Type B pancreatic cell (in vitro differentiated cells): ENCODE measurements around the gene HESX1. TPM values are rescaled to one million over a fixed set of nuclear protein-coding genes. Genes with fewer than 3 reads are reported as not detected.

Source experiments
- DNase-seq: peaks from one replicate; pipeline ENCODE4 v3.0.0; 2021; ENCODE audit warnings: mixed read lengths; ENCODE audit not compliant: unreplicated experiment; ENCODE audit errors: extremely low spot score
- H3K27ac Mint-ChIP-seq: 2 replicates; pipeline ENCODE4 v1.8.0; 2021; ENCODE audit warnings: mild to moderate bottlenecking, mixed read lengths
- H3K27me3 Mint-ChIP-seq: 2 replicates; pipeline ENCODE4 v1.8.0; 2021; ENCODE audit warnings: mixed read lengths
- H3K36me3 Mint-ChIP-seq: 2 replicates; pipeline ENCODE4 v1.8.0; 2021; ENCODE audit warnings: mixed read lengths
- H3K4me1 Mint-ChIP-seq: one replicate; pipeline ENCODE4 v1.8.0; 2021; ENCODE audit warnings: mixed read lengths; ENCODE audit not compliant: unreplicated experiment
- H3K4me3 Mint-ChIP-seq: 2 replicates; pipeline ENCODE4 v1.8.0; 2021; ENCODE audit warnings: mild to moderate bottlenecking, mixed read lengths
- H3K9me3 Mint-ChIP-seq: 2 replicates; pipeline ENCODE4 v1.8.0; 2021; ENCODE audit warnings: mixed read lengths
- CTCF ChIP-seq: fragments of 200-600 bp; sonication (generic); conservative IDR thresholded peaks from 2 replicates; pipeline ENCODE4 v1.5.0; 2021; ENCODE audit warnings: antibody characterized with exemption, mild to moderate bottlenecking
- total RNA-seq: library from RNA; stranded (reverse); gene quantifications from 2 replicates; pipeline ENCODE4 v1.2.1, GENCODE V29; 2021; ENCODE audit warnings: low replicate concordance

The HESX1 gene
- total RNA-seq, 1 donor from 2014 or later: 1.7 TPM

- Mint-ChIP-seq H3K36me3 (no peaks in the 10 kb centered on the region), H3K27ac (no peak overlapping the region), H3K9me3 (no peaks in the 10 kb centered on the region), H3K27me3 (peaks cover 28% of the 10 kb centered on the region), H3K4me1 (peaks cover 56% of the 10 kb centered on the region), H3K4me3 (peak overlapping the region; percentile 98)
- DNase-seq: no peak
- no peak for TF ChIP-seq CTCF
These were observed 36.0 kb downstream of the HESX1 start for GRCh38 chr3:57163751-57164150.

GRCh38 chr3:57161915-57162314 is 37.9 kb downstream of the HESX1 start:
- Mint-ChIP-seq H3K27ac (no peak overlapping the region), H3K4me3 (peak overlapping the region; percentile 98), H3K9me3 (no peaks in the 10 kb centered on the region), H3K4me1 (peaks cover 72% of the 10 kb centered on the region), H3K27me3 (peaks cover 16% of the 10 kb centered on the region), H3K36me3 (no peaks in the 10 kb centered on the region)
- TF ChIP-seq CTCF: no peak
- DNase-seq: no peak

- no peaks in the 10 kb centered on the region for H3K9me3 Mint-ChIP-seq
- no peak for DNase-seq
- H3K27me3 Mint-ChIP-seq: peaks cover 10% of the 10 kb centered on the region
- no peak for TF ChIP-seq CTCF
- peaks cover 71% of the 10 kb centered on the region for H3K4me1 Mint-ChIP-seq
- H3K36me3 Mint-ChIP-seq: no peaks in the 10 kb centered on the region
- H3K4me3 Mint-ChIP-seq: peak overlapping the region; percentile 78
- H3K27ac Mint-ChIP-seq: peak overlapping the region; percentile 83
These were observed 38.8 kb downstream of the HESX1 start for GRCh38 chr3:57160765-57161538.

GRCh38 chr3:57160076-57160764 is 39.6 kb downstream of the HESX1 start:
- Mint-ChIP-seq H3K9me3 (no peaks in the 10 kb centered on the region), H3K4me1 (peaks cover 70% of the 10 kb centered on the region), H3K27me3 (peaks cover 7% of the 10 kb centered on the region), H3K4me3 (peak overlapping the region; percentile 78), H3K27ac (peak overlapping the region; percentile 83), H3K36me3 (no peaks in the 10 kb centered on the region)
- no peak for TF ChIP-seq CTCF
- no peak for DNase-seq

GRCh38 chr3:57158813-57159738 is 40.7 kb downstream of the HESX1 start:
- Mint-ChIP-seq H3K36me3 (no peaks in the 10 kb centered on the region), H3K27ac (peak overlapping the region; percentile 30), H3K9me3 (no peaks in the 10 kb centered on the region), H3K27me3 (peaks cover 4% of the 10 kb centered on the region), H3K4me1 (peaks cover 82% of the 10 kb centered on the region), H3K4me3 (peak overlapping the region; percentile 73)
- peak; percentile 21 for TF ChIP-seq CTCF
- no peak for DNase-seq
